ENCODE results near the gene RNF225. TPM values are rescaled to one million over a fixed set of nuclear protein-coding genes. Genes with fewer than 3 reads are reported as not detected.
"Not testable (repeated sequence)": the region's sequence is repeated elsewhere in the genome, so short reads cannot be mapped to it uniquely, and the experiment has no call there.

Gene RNF225
- total RNA-seq, 1 donor from 2014 or later = 0.98 TPM

DNA sequence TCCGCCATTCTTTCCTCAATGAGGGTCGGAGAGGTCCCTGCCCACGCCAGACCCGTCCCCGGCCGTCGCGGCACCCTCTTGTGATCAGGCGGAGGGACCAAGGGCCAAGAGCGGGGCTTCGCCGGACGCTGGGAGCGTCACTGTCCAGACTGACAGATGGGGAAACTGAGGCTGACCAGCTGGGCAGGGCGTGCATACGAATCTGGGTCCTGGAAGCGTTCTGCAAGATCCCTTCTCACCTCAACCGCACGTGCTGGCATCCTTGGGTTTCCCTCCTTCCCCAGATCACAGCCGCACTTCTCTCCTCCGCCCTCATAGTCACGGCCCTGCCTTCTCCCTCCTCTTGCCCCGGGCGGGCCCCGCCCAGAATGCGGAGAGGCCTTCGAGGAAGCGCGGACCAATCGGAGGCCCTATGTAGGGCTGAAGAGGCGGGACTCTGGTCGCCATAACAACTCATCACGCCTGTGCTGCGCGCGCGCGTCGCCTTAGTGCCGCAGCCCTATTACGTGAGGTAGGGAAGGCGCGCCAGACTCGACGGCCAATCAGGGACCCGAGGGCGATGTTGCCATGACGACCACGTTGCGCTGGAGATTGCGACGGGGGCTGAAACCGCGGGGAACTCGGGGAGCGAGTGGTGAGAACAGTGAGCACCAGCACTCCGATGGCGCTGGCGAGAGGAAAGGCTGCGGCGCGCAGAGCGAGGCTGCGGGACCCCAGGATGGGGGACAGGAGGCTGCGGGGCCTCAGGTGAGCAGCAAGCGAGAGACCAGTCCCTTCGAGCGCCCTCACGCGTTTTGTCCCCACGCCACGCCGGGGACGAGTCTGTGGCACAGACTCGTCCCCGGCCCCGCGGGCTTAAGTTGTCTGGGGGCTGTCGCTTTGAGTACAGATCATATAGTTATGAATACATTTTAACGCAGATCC lies 5.7 kb downstream of the RNF225 start:
- Histone ChIP-seq H3K4me3 (peak overlapping the region; percentile 56 to 57), H3K27me3 (no peaks in the 10 kb centered on the region), H3K9me3 (no peaks in the 10 kb centered on the region), H3K27ac (peak overlapping the region; percentile 57), H3K4me1 (peaks cover 29% of the 10 kb centered on the region), H3K36me3 (no peaks in the 10 kb centered on the region)
- peak in 1 of 2 donors; percentile 38 for TF ChIP-seq POLR2A (IDR thresholded peaks at IDR 0.05)
- TF ChIP-seq, protein P1, sequence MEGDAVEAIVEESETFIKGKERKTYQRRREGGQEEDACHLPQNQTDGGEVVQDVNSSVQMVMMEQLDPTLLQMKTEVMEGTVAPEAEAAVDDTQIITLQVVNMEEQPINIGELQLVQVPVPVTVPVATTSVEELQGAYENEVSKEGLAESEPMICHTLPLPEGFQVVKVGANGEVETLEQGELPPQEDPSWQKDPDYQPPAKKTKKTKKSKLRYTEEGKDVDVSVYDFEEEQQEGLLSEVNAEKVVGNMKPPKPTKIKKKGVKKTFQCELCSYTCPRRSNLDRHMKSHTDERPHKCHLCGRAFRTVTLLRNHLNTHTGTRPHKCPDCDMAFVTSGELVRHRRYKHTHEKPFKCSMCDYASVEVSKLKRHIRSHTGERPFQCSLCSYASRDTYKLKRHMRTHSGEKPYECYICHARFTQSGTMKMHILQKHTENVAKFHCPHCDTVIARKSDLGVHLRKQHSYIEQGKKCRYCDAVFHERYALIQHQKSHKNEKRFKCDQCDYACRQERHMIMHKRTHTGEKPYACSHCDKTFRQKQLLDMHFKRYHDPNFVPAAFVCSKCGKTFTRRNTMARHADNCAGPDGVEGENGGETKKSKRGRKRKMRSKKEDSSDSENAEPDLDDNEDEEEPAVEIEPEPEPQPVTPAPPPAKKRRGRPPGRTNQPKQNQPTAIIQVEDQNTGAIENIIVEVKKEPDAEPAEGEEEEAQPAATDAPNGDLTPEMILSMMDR (IDR thresholded peaks at IDR 0.05) = no peak
- peak; percentile 85 to 94 for TF ChIP-seq POLR2AphosphoS5 (IDR thresholded peaks at IDR 0.05; ENCODE audit: insufficient read depth in 1 of 2, low read depth in 1 of 2)
- DNase-seq (ENCODE audit: extremely low spot score in 2 of 2) = peak; percentile 99
- intact Hi-C loops (cut with DNase I) = no loop called here

DNA sequence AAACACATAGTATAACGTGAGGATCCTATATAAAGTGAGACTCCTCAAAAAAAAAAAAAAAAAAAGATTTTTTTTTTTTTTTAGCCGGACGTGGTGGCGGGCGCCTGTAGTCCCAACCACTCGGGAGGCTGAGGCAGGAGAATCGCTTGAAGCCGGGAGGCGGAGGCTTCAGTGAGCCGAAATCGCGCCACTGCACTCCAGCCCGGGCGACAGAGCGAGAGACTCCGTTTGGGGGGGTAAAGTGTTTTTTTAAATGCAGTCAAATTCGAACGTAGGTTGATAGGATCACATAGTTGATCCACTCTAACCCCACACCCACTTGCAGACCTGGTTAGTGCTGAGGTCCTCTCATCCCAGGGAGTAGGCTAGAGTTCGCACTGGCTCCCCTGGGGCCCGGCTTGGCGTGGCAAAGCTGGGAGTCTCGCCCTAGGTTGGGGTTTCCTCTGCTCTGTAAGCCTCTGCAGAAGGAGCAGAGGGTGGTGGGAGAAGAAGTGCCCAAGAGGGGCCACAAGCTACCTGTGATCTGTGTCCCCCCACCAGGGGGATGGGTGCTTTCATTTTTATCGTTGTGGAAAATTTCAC lies 6.5 kb downstream of the RNF225 start:
- no peaks in the 10 kb centered on the region for H3K27me3 ChIP-seq
- H3K9me3 ChIP-seq = no peaks in the 10 kb centered on the region
- no peaks in the 10 kb centered on the region for H3K36me3 ChIP-seq
- no peak for DNase-seq (ENCODE audit: extremely low spot score in 2 of 2)
- TF ChIP-seq, protein P1 (IDR thresholded peaks at IDR 0.05) = no peak
- intact Hi-C loops (cut with DNase I) = no loop called here
- peak overlapping the region; percentile 56 to 57 for H3K4me3 ChIP-seq
- peaks cover 26% of the 10 kb centered on the region for H3K4me1 ChIP-seq
- peak overlapping the region; percentile 57 for H3K27ac ChIP-seq

DNA sequence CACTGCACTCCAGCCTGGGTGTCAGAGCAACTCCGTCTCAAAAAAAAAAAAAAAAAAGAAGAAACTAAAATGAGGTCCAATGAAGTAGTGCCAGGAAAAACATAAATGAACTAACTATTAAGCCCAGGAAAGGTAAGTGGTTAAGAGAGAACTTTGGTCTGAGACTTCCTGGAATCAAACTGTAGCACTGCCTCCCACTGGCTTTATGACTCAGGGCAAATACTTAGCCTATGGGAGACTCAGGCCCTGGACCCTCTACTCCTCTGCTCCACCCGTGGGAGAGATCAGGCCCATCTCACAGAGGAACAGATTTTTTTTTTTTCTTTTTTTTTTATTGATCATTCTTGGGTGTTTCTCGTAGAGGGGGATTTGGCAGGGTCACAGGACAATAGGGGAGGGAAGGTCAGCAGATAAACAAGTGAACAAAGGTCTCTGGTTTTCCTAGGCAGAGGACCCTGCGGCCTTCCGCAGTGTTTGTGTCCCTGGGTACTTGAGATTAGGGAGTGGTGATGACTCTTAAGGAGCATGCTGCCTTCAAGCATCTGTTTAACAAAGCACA lies 8.5 kb downstream of the RNF225 start:
- H3K4me3 ChIP-seq; H3K36me3 ChIP-seq; H3K9me3 ChIP-seq; DNase-seq (ENCODE audit: extremely low spot score in 2 of 2); intact Hi-C loops (cut with DNase I); H3K27ac ChIP-seq; H3K27me3 ChIP-seq: not testable (repeated sequence)
- H3K4me1 ChIP-seq = peaks cover 34% of the 10 kb centered on the region

DNA sequence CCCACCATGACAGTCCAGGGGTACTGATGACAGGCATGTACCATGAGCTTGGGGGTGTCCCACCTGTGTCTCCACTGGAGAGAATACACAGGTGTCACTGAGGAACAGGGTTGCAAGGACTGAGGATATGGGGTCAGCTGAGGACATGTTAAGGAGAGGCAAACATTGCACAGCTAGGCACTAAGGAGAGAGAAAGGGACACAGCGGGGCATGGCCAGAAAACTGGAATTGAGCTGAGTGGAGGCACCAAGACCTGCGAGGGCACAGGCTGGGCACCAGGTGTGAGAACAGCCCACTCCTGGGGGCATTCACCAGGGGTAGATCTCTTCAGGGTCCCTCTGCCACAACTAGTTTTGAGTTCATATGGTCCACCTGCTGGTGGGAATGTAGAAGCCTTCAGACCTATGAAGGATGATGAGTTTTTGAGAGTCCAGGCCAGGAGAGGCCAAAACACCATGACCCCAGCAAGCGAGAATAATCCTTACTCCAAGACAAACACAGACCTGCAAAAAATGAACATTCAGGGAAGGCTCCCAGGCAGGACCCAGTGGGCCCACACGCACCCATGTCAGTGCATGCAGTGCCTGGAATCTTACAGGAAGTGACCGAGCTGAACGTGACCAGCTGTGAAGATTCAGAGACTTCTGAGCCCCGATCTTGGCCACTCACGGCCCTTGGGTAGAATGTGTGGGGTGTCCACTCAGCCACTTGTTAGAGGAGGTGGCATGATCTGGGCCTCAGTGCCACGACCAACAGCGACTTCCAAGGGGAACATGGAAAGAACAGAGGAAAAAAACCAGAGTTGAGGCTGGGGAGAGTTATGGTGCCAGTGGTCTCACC lies 11.6 kb downstream of the RNF225 start:
- Histone ChIP-seq H3K36me3 (no peaks in the 10 kb centered on the region), H3K4me1 (peaks cover 29% of the 10 kb centered on the region), H3K4me3 (peak overlapping the region; percentile 63 to 84), H3K27me3 (no peaks in the 10 kb centered on the region), H3K27ac (peak overlapping the region; percentile 82), H3K9me3 (no peaks in the 10 kb centered on the region)
- intact Hi-C loops (cut with DNase I) = no loop called here
- no peak for DNase-seq (ENCODE audit: extremely low spot score in 2 of 2)
- no peak for TF ChIP-seq POLR2A (IDR thresholded peaks at IDR 0.05)

DNA sequence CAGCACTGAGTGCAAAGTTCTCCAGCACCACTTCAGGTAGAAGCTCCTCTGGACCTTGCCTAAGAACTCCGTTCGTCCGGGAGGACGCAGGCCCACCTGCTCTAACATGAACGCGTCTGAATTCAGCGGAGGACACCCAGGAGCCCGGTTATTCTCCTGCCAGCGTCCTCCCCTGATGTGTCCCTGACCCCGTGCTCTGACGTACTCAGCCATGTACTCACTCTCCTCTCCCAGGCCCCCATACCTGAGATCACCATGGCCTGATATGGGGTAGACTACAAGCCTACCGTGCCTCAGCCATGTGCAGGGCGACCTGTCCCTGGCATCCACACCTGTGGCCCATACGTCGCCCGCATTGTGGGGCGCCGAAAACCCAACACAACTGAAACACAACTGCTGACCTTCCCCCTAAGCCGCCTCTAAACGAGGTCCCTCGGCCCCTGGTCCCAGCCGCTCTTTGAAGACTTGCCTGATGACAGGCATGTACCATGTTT lies 12.2 kb downstream of the RNF225 start:
- Histone ChIP-seq H3K4me1 (peaks cover 25% of the 10 kb centered on the region), H3K36me3 (no peaks in the 10 kb centered on the region), H3K27ac (peak overlapping the region; percentile 82), H3K4me3 (peak overlapping the region; percentile 63 to 84), H3K9me3 (no peaks in the 10 kb centered on the region), H3K27me3 (no peaks in the 10 kb centered on the region)
- TF ChIP-seq POLR2AphosphoS5 (IDR thresholded peaks at IDR 0.05; ENCODE audit: insufficient read depth in 1 of 2, low read depth in 1 of 2) = no peak
- no peak for TF ChIP-seq POLR2A (IDR thresholded peaks at IDR 0.05)
- TF ChIP-seq, protein P1 (IDR thresholded peaks at IDR 0.05) = no peak
- no peak for DNase-seq (ENCODE audit: extremely low spot score in 2 of 2)
- intact Hi-C loops (cut with DNase I) = no loop called here
